Activated CD4-positive, alpha-beta T cell treated with anti-CD3 and anti-CD28 coated beads, Interleukin-2, amount 50 U/mL, for 48 hours (primary cell): Measurements from ENCODE around the gene CXCR6.

Experiments
- DNase-seq, 2 experiments: peaks; one replicate each; pipeline ENCODE4 v3.0.0-alpha.2; 2020

CXCR6 gene

DNA sequence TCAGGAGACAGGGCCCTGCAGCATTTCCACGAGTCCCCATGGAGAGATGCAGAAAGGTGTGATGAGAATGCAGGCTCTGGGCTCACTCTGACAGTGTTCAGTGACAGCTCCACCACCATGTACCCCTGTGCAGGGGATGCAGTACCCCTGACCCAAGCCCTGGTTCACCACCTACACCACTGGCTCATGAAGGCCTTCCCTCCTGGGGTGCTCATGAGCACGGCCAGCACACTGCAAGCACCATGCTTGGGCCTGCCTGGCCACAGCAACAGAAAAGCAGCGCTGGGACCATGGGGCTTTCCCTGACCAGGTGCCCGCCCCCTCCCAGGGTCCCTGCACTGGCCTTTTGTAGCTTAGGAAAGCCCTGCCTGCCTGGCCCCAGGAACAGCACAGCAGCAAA lies 6.2 kb downstream of the CXCR6 start:
- DNase-seq, result no peak

DNA sequence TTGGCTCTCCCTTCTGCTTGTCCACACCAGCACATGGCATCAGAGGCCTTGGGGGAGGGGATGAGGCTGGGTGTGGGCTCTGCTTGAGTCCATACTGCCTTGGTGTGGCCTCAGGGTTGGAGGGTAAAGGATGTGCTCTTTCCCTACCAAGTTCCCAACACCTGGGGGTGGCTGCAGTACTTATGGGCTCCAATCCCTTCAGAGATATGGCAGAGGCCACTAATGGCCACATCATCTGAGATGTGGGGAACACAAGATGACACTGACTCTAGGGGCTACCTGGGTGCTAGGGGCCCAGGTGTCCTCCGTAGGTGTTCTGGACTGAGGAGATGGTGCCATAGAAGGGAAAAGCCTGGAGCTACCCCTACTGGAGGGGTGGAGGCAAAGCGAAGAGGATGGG lies 6.9 kb downstream of the CXCR6 start:
- no peak for DNase-seq

DNA sequence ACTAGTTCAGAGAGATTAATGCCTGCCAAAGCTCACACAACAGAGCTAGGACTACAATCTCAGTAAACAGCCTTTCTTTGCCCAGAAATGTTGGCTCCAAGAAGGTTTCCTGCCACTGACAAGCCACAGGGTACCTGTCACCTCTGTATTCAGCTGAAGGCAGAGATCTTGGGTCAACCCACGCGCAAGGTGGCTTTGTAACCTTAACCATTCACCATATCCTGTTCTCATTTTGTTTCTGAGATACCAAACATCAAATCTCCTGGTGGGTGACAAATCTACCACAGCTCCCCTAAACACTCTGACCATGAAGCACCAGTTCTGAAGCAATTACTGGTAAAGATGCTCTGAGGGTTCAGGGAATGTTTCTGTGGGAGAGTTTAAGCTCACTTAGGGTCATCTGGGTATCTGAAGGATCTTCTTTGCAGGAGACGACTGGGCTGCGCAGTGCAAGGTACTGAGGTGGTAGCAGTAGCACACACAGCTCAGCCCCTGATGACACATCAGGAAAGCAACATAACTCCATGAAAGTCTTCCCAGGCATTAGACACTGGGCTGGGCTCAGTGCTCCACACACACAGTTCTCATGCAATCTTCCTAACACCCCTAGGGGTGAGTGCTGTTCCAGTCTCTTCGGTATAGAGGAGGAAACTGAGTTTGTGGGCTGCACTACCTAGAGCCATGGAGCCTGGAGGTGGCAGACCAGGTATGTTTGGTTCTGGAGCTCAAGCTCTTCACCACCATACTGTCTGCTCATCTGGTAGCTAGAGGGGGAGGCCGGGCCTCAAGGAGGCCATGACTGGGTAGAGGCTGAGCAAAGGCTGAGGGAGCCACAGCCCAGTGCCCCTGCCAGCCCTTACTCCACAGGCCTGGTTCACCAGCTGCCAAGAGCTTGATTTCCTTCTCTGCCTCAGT lies 7.7 kb downstream of the CXCR6 start:
- peak; percentile 57 to 67 for DNase-seq

DNA sequence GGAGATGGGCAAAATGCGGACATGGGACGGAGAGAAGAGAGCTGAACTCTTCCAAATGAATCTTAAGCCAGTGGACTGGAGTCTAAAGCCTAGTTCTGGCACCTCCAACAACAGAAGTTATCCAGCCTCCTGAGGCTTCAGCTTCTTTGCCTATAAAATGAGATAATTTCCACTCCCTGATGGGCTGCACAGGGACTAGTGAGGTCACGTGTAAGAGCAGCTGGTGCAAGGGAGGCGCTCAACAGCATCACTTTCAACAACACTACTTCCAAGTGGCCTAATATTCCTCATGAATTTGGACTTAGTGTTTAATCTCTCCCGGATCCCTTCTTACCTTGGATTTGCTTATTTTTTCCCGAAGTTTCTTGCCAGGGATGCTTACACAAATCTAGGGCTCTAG lies 8.7 kb downstream of the CXCR6 start:
- no peak for DNase-seq

DNA sequence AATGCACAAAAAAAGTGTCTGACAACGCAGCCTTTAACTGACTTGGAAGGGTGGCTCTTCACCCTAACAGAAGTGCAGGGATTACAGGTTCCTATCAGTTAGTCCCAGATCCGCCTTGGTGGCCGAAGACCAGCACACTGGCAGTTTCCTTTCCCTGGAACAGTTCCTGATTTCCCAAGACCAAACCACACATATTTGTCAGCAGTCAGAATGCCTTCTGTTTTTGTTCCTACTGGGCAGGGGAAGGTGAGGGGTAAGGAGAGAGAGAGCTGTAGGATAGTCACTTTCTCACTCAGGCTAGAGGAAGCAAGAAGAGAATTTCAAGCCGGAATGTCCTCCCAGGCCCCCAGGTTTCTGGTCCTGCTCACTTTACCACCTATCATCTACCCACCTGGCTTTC lies 9.2 kb downstream of the CXCR6 start:
- no peak for DNase-seq

DNA sequence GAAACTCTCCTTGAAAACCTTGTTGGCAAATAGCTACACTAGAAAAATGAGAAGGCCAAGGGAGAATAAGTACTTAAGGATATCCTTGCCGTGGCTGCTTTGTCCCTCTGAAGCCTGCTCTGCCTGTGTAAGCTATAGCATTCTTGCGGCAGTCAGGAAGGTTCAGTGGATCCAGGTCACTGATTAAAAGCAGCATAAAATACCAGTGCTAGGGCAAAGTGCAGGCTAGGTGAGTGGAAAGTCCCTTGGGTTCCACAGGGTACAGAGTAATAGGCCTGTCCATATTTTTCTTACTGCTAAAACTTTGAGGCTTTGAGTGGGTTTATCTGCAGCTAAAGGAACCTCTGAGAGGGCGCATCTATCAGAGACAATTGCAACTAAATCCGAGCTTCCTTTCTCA lies 10.3 kb downstream of the CXCR6 start:
- DNase-seq, result no peak

DNA sequence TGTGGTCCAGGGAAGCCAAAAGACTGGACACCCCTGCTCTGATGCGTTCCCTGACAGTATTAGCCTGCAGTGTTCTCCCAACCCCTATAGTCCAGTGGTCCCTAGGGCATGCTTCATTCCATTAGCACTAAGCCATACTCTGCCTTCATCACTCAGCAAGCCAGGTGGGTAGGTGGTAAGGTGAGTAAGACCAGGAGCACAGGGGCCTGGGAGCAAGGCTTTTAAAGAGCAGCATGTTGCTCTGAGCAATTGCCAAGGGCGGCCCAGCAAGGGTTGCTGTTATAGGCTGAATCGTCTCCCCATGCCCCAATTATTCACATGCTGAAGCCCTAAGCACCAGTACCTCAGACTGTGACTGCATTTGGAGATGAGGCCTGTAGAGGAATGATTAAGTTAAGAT lies 11.0 kb downstream of the CXCR6 start:
- no peak for DNase-seq

DNA sequence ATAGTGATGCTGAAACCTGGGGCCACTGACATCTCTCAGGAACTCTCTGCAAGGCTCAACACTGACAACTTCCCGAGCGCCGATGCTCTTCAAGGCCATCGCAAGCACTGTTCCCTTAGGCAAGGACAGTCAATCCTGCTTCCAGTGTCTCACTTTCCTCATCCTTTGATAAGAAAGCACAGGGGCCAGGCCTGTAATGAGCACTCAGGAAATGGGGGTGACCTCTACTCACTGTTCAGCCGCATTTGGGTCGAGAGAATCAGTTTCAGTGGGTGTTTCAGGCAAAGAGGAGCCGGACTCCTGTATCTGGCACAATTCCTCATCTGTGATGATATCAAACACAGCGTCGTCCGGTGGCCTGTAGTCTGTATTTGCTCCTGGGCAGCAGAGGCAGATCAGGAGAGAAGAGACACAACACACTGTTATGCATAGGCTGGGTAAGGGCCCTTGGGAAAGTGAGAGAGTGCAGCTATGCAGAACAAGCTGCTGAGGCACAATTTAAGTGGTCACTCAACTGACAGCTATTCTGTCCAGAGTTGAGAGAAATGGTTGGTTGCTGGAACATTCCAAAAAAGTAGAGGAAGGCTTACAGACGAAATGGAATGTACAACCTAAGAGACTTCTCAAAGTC lies 11.9 kb downstream of the CXCR6 start:
- DNase-seq, result no peak

DNA sequence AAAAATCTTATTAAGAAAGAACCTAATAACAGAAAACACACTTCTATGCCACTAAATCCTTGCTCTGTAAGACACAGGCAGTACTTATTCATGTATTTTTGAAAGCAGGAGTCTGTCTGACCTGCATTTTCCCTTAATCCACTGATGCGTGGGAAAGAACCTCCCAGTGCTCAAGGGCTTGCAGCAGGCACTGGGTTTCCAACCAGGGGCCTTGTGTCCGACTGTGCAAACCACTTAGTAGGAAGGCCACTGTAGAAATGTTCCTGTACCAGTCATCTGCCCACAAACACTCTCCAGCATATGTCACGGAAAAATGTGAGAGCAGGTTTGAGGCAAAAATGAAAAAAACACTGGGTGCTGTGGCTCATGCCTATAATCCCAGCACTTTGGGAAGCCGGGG lies 12.4 kb downstream of the CXCR6 start:
- DNase-seq, result no peak

DNA sequence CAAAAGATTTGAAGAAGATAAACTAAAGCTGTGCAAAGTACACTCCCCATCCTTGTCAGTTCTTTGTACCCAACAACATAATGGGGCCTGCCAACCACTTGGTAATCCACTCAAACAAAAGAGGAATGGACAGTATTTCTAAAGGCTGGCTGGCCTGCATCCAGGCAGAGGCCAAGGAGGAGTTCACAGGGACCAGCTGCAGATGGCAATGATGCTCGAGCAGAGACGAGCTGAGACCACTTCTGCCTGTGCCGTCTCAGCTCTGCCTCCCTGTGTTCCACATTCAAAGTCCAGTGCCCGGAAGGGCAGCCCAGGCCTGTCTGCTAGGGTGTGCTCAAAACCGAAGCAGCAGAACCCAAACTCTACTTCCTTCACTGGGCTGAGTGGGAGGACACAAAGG lies 14.3 kb downstream of the CXCR6 start:
- DNase-seq, result no peak

DNA sequence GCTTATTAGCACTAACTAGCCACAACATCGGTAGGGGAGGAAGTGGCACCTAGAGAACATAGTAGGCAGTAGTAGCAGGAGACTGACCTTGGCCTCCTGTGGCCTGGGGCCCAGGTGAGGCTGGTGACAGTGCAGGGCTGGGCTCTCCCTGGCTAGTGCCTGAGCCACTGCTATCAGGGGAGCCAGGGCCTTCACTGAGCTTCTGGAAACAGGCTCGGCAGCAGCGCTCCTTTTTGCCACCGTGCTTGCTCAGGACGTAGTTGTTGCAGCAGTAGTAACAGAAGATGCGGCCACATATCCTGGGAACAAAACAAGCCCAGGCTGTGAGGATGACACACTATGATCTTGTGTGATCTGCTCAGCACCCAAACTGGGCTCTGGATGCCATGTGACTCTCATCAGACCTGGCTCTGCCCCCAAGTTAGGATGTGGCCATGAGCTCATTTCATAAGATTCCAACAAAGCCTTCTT lies 15.1 kb downstream of the CXCR6 start:
- DNase-seq, result no peak

DNA sequence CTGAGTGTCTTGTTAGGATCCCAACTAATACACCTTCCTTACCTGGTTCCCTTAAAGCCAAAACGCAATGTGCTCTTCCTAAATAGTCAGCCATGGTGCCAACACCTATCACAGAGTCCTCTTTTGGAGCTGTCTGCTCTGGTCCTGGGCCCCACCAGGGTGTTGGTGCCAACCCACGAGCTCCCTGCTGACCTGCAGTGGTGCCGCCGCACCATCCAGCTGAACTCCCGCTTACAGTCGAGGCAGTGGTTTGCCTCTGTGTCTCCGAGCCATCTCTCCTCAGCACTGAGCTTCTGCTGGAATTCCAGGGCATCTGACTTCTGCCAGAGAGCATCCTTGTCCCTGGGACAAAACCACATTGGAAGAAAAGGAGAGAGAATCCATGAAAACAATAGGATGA lies 15.9 kb downstream of the CXCR6 start:
- DNase-seq, result no peak

DNA sequence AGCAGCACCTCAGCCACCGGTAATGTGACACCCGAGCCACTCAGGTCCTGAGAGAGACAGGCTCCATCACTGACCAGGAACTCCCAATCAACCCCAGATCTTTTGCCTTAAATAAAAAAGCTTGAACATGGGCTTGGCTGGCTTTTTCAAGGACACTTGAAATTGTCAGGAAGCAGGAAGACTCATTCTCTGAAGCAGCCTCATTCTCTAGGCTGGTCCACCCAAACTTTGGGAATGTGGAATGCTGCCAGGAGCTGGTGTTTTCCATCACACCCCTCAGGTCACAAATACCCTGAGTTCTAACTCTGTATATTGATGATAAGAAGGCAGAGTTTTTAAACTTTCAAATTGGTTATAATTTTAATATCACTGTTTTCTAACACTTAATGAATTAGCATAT lies 17.0 kb downstream of the CXCR6 start:
- DNase-seq, result no peak

DNA sequence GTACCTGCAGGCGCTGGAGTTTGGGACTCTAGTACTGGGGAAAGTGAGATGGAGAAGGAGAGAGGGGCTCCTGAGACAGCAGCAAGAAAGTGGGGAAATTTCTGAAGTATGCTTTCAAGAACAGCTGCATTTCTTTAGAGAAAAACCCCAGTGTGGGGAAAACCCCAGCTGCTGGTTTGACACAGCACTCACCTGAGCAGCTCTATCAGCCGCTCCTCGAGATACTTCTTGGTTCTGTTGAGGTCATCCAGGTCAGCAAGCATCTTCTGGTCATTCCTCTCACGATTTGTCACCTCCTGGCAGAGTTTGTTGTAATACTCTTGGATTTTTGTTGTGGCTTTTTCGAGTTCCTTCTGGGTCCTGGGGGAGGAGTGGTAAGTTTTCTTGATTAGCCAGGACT lies 18.8 kb downstream of the CXCR6 start:
- DNase-seq, result peak; percentile 38 to 43

DNA sequence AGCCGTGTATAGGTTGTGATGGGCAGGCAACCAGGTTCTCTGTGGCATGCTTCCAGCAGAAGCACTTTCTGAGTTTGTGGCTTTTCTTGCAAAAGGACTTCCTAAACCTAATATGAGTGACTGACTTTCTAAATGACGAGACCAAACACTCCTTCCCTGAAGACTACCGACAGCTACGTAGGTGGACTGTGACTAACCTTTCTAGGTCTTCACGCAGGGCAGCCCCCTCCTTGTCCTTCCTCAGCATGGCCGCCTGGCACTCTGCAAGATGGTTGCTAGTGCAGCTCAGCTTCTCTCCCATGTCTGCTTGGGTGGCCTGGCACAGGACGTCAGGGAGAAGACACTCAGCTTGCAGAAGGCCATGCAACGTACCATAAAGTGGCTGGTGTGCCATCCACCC lies 20.9 kb downstream of the CXCR6 start:
- peak; percentile 60 to 66 for DNase-seq

DNA sequence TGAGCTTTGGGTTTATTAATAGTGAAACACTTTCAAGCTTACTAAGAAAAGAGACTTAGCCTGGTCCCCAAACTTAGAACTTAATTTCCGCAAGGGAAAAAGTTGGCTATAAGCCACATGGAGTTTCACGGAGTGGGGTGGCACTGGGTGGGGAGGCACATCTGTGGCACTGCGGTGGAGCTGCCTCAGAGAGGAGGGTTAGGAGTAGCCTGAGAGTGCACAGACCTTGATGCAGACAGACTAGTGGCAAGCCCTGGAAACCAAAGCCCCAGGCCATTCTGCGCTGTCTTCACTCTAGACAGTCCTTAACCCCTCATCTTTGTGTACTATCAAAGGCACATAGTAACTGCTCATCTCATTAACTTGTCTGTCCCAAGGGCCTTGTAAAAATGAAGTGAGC lies 22.0 kb downstream of the CXCR6 start:
- peak in 1 of 2 experiments; percentile 39 for DNase-seq

DNA sequence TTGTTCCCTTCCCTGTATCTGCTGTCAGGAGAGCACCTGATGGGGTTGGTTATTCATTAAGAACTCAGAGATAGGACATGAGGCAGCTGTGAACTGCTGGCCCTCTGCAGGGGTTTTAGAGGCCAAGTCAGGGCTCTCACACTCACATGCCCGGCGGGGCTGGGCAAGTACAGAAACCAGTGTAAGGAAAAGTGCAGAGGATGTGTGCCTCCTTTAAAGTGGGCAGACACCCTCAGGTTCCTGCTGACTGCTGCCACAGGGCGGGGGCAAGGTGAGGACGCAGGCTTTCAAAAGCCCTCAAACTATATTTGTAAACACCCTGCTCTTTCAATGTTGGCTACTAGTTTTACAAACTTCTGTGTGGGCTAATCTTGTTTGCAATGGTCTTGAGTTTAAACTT lies 22.4 kb downstream of the CXCR6 start:
- no peak for DNase-seq

DNA sequence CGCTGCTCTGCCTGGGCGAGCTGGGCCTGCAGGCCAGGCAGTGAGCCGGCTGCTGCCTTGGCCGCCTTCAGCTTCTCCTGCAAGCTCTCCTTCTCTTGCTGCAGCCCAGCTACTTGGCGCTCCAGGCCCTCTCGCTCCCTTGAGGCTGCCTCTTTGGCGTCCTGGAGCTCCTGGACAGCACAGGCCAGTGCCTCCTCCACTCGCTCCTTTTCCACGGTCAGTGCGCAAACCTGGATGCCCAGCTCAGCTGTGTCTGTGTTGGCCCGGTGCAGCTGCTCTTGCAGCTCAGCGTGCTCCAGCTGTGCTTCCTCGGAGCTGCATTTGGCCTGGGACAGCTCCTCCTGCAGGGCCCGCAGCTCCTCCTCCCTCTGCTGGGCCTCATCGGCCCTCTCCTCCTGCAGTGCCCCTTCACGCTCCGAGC lies 23.1 kb downstream of the CXCR6 start:
- no peak for DNase-seq

DNA sequence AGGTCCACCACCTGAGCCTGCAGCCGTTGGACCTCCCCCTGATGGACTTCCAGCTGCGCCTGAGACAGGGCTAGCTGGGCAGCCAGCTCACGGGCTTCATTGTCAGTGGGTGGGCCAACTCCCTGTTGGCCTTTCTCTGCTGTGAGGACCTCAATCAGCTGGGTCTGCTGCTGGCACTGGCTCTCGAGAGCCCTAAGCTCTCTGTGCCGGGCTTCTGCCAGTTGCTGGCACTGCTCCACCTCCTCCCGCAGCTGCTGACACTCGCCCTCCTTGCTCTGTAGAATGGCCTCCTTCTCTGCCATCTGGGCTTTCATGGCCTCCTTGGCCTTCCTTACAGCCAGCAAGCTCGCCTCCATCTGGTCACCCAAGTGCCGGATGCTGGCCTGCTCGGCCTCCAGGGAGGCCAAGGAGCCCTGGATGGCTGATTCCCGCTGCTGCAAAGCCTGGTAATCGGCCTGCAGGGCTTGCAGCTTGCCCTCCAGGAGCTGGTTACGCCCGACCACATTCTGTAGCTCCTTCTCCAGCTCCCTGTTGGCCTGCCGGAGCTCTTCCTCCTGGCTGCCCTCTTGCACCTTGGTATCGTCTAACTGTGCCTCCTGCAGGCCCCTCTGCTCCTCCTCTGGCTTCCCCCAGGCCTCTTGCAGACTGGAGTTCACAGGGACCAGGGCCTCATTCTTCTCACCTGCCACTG lies 23.8 kb downstream of the CXCR6 start:
- DNase-seq, result no peak

DNA sequence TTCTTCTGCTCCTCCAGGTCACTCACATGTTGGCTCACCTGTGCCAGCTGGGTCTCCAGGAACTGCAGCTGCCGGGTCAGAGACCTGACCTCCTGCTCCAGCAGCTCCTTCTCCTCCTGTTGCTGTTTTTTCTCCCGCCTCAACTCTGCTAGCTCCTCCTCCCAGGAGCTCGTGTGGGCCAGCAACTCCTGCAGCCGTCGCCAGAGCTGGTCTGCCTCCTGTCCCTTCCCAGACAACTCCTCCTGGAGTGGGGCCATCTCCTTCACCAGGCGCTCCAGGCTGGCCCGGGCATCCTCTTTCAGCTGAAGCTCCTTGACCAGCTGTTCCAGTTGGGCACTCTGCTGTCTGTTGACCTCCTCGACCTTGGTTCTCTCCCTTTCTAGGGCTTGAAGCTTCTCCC lies 24.5 kb downstream of the CXCR6 start:
- DNase-seq, result no peak

DNA sequence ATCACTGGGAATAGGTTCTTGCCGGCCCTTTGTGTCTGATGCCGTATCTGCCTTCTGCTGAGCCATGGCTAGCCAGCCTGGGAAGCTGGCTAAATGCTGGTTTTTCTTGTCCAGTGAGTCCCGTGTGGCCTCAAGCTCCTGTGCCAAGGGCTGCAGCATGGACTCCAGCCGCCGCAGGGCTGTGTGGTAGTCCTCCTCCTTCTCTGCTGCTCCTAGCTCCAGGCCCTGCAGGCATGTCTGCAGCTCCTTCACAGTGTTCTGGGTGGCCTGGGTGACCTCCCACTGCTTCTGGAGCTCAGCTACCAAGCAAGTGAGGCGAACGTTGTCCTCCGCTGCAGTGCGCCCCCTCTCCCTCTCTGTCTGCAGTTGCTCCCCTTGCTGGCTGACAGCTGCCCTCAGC lies 24.9 kb downstream of the CXCR6 start:
- no peak for DNase-seq

DNA sequence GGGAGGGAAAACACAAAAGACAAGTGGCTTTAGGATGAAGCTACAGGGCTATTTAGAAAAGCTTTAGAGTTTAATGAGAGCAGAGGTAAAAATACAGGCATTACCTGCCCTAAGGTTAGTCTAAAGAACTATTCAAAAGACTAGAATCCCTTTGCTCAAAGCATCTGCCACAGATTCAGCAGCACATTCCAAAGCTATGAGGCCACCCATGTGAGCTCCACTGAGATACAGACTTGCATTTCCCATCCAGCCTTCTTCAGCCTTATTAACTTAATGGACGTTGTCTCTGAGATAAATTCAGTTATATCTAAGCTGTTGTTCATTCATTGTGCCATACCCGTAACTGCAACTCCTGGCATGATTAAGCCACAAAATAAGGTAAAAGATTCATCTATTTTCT lies 25.4 kb downstream of the CXCR6 start:
- no peak for DNase-seq

DNA sequence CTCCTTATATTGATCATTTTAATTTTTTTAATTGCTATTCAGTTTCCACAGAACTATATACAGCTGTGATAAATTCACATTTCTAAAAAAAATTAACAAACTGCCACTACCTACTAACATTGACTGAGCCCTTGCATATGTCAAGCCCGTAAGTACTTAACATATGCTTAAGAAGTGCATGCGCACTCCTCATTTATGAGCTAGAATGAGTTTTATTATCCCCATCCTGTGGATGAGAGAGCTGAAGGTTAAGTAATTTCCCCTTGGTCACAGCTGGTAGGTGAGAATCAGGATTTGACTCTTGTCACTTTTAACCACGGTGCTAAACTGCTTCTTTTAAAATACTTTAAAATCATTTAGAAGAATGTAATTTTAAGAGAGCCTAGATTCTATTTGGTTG lies 25.9 kb downstream of the CXCR6 start:
- DNase-seq, result no peak

DNA sequence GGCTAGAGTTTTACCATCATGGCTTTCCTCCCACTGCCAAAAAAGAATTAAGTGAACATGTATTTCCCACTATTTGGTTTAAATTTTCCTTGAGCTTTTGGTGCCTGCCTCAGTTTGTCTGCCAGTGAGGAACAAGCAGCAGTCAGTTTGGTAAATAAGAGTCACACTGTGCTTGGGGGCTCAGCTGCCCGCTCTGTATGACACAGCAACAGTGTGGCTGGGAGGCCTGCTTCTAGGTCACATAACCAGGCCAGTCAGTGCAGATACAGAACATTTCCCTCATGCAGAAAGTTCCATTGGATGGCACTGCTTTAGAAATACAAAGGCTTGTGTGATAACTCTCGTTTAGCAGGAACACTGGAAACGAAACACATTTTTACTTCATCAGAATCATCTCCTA lies 26.7 kb downstream of the CXCR6 start:
- no peak for DNase-seq
